ENCODE data around the gene GOLGA8H. TPM values are rescaled to one million over a fixed set of nuclear protein-coding genes. Genes with fewer than 3 reads are reported as not detected.

Gene GOLGA8H, protein sequence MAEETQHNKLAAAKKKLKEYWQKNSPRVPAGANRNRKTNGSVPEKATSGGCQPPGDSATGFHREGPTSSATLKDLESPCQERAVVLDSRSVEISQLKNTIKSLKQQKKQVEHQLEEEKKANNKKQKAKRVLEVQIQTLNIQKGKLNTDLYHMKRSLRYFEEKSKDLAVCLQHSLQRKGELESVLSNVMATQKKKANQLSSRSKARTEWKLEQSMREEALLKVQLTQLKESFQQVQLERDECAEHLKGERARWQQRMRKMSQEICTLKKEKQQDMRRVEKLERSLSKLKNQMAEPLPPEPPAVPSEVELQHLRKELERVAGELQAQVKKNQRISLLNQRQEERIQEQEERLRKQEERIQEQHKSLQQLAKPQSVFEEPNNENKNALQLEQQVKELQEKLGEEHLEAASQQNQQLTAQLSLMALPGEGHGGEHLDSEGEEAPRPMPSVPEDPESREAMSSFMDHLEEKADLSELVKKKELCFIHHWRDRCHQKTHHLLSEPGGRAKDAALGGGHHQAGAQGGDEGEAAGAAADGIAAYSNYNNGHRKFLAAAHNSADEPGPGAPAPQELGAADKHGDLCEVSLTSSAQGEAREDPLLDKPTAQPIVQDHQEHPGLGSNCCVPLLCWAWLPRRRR
- 1.9 to 3.9 TPM (median 2.8 TPM) in 5 replicates for total RNA-seq (2022; extraction: Qiagen RNA extraction)

DNA sequence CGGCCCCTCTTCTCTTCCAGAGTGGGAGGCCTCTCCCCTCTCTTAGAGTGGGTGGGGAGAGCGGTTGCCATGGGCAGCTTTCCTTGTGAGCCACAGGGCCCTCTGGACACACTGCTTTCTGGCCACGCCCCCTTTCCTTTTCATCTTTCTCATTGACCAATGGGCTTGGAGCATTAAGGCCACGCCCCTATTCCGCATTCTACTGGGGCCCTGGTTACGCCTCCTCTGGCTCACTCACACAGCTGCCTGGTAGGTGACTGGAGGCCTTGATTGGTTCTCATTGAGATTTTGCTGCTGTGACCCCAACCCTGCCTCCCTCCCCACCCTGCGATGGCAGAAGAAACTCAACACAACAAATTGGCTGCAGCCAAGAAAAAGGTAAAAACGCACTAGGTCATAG is at the start of gene GOLGA8H:
TSS of gene GOLGA8H (plus strand) at position 233 of the 400 bp plus-strand sequence. CDS start at position 331, 98 bp downstream.

DNA sequence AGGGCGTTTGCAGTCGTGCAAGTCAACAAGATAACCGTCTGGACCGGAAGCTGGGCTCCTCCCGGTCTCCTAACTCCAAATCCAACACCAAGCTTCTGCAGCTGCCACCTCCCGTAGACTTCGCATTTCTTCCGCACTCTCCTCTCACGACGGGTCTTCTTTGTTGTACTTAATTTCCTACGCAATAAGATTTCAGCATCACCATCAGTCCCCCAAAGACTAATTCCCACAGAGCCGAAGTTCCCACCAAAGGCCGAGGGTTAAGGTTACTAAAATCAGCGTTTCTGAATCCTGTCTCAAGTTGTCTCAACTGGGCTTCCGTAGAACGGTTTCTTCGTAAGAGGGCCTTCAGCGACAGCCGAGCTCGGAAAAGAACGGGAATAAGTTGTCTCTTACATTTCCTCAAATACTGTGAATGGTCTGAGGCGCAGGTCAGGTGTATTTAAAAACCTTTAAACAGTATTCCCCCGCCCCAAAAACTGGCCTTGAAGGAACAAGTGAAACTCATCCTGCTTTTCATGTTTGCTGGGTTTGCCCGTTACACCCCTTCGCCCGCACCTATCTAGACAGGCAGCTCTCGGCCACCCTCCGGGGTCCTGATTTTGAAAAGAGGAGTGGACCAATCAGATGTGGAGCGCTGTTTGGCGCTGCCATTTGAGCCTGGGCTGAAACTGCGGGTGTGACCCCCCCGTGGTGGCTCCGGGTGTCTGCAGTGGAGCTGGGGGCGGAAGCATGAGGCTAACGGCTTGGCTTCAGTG is 21.8 kb downstream of the GOLGA8H start, which contains the start of gene ARHGAP11B:
TSS of gene ARHGAP11B (plus strand) at position 693 of the 758 bp plus-strand sequence.

Other genes starting within 250 kb of the GOLGA8H start
- gene CHRFAM7A, start 210.5 kb upstream of the GOLGA8H start, total RNA-seq (2022; extraction: Qiagen RNA extraction), result 5.2 to 7.9 TPM (median 7.1 TPM) in 5 replicates
- 0.11 to 0.22 TPM (median 0.16 TPM) in 5 replicates for gene GOLGA8R, start 189.8 kb upstream of the GOLGA8H start, total RNA-seq (2022; extraction: Qiagen RNA extraction)
- gene GOLGA8Q, start 52.0 kb upstream of the GOLGA8H start, total RNA-seq (2022; extraction: Qiagen RNA extraction), result 0.14 to 0.22 TPM in 2 of 5 replicates, not detected in the others